ENCODE data around the gene TOPBP1. TPM values are rescaled to one million over a fixed set of nuclear protein-coding genes. Genes with fewer than 3 reads are reported as not detected.
"Not testable (repeated sequence)": the region's sequence is repeated elsewhere in the genome, so short reads cannot be mapped to it uniquely, and the experiment has no call there.

Gene TOPBP1
- polyA plus RNA-seq (2012; ENCODE audit: insufficient read depth, insufficient read length): 38.0 TPM

DNA sequence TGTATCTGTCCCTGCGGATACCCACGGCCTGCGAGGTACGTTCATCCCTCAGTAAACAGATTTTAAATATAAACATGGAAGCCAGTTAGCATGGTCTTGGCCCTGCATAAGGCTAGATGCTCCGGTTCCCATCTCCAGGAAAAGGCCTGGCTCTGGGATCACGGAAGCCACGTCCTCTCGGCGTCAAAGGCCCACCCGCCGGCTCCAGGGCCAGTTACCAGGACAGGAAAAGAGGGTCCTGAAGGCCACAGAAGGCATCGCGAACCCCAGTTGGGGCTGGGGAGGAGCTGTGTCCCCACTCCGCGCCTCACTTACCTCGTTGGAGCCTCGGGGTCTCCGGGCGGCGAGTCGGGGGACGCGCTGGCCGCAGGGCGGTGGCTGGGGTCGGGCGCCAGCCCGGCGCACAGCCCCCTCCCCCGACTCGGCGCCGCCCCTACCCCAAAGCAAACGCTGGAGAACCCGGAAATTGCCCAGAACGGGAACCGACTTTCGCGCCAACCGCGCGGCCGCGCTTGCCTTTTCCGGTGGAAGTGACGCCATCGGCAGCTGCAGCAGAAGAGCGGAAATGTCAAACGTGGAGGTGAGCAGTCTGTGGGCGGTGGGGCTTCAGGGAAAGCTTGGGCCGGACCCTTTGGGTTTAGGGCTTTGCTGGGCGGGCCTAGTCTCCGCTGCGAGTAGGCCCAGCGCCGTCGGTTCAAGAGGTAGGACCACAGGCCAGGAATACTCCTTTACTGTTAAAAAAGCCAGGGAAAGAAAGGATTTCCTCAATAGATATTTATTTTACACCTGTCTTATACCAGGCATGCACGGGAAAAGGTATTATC, at the start of gene TOPBP1:
Gene TOPBP1 (minus strand): TSS at position 488 of the 824 bp plus-strand sequence. CDS start 814 bp downstream, outside the sequence.
- peak; percentile 82 for DNase-seq (ENCODE audit: low read depth, low spot score)
- H3K4me3 ChIP-seq (ENCODE audit: low read length): peak within 1 kb of the TSS; percentile 98

DNA sequence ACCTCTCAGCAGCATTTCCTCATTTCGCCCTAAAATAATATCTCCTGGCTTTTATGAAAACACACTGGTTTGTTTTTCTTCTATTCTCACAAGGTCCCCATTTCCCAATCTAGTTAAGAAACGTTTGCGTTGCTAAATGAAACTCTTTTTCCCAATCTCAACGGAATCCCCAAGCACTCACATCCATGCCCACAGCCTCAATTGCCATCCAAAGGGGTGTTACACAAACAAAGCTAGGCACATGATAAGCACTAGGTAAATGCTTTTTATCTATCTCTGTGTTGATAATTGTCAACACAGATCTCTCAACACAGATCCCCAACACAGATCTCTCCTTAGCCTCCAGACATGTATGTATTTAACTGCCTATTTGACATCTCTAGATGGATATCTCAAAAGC, 49.3 kb upstream of the TOPBP1 start:
- H3K4me3 ChIP-seq (ENCODE audit: low read length): no peak overlapping the region
- DNase-seq (ENCODE audit: low read depth, low spot score): no peak

DNA sequence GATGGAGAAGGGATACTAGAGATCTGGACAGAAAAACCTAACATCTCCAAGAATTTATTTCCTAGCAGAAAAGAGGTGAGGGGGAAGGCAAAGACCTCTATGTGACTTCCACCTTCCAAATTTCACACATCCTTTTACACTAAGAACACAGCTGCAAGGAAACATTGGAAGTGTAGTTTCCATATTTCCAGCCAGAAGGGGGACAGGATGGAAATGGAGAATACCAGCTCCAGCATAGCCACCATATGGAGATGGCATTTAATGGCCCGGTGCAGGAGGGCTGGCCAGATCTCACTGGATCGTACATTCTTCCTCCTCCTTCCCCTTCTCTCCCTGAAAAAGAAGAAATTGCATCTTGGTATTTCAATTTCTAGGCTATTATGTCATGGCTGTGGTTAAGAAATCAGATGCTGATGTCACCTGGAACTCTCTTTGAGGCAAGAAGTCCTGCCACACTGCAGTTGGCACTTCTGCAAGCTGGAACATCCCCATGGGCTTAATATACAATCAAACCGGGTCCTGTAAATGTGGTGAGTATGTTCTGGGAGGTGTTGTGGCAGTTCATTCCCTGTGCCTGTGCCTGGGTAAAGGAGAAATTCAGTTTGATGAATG, 47.5 kb upstream of the TOPBP1 start:
- H3K4me3 ChIP-seq (ENCODE audit: low read length): no peak overlapping the region
- no peak for DNase-seq (ENCODE audit: low read depth, low spot score)

DNA sequence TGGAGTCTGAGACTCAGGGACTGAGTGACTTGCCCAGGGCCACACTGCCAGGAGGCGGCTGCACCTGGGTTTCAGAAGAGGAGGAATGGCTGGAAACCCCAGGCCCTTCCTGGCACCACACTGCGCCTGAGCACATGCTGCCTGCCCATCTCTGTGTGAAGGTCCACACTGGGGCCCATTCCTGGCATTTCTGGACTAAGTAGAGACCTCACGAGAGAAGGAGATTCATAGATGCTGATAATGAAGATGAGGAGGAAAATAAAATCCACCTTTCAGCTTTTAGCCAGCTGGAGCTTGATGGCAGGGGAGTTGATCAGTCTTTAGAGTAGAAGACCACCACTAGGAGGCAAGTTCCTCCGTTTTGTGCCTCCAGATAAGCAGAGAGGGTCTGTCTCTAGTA, 44.3 kb upstream of the TOPBP1 start:
- DNase-seq (ENCODE audit: low read depth, low spot score): no peak
- H3K4me3 ChIP-seq (ENCODE audit: low read length): no peak overlapping the region

DNA sequence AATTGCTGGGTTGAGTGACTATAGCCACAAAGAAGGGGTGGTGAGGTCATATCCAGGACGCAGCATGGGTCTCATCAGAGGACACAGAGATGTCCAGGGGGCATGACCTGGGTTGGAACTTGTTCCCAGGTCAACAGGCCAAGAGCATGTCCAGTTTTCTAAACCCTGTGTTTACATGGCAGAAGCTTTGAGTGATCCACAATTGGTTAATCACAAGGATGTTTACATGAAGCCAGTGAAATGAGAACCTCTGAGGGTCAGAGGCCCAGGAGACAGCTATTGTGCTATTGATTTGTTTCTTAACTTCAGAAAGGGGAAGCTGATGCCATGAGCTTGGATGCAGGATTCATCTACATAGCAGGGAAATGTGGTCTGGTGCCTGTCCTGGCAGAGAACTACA, 42.2 kb upstream of the TOPBP1 start:
- no peak for DNase-seq (ENCODE audit: low read depth, low spot score)
- H3K4me3 ChIP-seq (ENCODE audit: low read length): no peak overlapping the region

DNA sequence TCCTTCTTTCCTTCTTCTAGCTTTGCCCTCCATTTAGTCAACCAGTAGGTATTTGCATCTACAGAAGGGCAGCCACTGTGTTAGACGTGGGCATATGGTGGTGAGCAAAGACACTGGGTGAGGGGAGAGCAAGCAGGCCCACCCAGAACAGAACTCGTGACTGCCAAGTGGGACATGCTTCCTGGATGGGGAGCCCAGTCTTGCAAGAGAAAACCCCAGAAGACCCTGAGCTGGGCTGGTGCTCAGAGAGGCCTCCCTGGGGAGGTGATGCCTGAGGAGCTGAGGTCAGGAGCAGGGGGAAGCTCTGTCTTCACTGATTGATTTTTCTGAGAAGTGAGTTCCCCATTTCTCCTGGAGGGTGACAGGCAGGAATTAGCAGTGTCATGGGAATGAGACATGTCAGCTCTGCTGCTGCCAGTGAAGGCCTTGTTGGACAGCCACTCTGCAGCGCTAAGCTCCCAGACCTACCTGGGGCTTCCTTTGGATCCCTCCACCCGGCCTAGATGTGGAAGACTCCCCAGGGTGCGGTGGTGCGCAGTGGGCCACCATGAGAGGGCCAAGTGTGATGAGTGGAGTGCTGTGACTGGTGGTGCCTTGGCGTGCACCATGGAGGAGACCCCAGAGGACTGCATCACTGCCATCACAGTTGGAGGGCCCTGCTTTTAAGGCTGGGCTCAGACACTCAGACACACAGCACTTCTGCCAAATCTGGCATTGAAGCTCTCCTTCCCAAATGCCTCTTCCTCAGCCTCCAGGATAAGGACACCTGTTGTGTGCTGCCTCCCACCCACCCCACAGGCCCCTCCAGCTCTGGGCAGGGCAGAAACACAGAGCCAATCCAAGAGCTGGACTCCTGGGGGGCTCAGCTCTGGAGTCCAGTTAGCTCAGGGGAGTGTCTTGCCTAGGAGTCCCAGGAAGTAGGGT, 40.0 kb upstream of the TOPBP1 start:
- no peak overlapping the region for H3K4me3 ChIP-seq (ENCODE audit: low read length)
- DNase-seq (ENCODE audit: low read depth, low spot score): no peak

DNA sequence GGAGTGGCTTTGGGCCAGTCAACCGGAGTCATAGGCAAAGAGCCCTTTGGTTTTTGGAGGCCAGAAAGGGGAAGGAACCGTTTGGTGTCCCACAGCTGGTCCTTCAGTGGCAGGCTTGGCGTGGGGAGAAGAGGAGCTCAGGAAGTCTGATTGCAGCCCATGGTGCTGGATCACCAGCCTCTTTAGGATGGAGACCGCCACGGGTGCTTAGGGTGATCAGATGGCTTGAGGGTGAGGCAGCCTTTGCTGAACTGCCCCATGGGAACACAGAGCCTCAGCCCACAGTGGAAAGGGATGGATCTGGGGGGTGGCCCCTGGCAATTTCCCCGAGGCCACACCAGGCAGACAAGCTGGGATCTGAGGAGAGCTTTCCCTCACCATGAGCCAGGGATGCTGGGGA, 38.6 kb upstream of the TOPBP1 start:
- H3K4me3 ChIP-seq (ENCODE audit: low read length): no peak overlapping the region
- DNase-seq (ENCODE audit: low read depth, low spot score): no peak

DNA sequence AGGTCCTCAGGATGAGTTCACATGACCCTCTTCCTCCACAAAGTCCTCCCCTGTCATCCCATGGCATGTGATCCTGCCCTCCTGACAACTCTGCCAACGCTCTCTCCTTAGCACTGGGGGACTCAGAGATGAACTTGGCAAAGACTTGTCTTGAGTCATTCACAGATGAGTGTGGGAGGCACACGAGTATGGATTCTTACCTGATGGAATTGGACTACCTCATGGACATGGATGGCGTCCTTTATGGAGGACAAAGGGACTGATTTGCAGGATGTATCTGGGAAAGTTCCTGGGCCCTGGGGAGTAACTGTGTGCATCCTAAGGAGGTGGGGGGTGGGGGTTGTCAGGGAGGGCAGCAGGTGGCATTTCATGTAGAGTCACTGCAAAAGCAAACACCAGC, 38.2 kb upstream of the TOPBP1 start:
- no peak for DNase-seq (ENCODE audit: low read depth, low spot score)
- no peak overlapping the region for H3K4me3 ChIP-seq (ENCODE audit: low read length)

DNA sequence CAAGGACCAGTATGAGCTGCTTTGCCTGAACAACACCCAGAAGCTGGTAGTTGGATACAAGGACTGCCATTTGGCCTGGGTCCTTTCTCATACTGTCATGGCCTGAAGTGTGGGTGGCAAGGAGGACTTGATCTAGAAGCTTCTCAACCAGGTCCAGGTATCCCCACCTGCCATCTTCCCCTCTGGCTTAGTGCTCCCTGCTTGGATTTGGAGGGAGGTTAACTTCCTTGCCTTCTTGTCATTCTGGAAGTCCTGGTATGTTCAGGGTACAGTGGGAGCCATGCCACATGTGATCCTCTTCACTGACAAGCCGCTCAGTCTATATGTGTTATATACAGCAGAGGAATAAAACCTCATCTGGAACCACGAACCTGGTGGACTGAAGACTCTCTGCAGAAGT, 37.7 kb upstream of the TOPBP1 start:
- no peak for DNase-seq (ENCODE audit: low read depth, low spot score)

DNA sequence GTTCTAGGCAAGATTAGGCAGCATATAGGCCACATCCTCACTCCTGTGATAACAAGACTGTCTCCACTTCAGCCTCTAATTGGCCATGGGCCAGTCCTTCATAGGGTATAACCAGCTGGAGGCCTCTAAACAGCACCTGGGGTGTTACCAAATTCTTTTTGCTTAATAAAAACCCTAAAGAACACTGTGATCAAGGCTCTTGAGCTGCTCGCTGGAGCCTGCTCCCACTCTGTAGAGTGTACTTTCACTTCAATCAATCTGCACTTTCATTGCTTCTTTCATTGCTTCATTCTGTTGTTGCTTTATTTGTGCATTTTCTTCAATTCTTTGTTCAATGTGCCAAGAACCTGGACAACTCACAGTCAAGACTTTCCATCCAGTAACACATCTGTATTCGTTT, 36.2 kb upstream of the TOPBP1 start:
- H3K4me3 ChIP-seq (ENCODE audit: low read length): no peak overlapping the region
- no peak for DNase-seq (ENCODE audit: low read depth, low spot score)

More for the DNA sequence above, 37.7 kb upstream of the TOPBP1 start:
- H3K4me3 ChIP-seq (ENCODE audit: low read length): no peak overlapping the region

DNA sequence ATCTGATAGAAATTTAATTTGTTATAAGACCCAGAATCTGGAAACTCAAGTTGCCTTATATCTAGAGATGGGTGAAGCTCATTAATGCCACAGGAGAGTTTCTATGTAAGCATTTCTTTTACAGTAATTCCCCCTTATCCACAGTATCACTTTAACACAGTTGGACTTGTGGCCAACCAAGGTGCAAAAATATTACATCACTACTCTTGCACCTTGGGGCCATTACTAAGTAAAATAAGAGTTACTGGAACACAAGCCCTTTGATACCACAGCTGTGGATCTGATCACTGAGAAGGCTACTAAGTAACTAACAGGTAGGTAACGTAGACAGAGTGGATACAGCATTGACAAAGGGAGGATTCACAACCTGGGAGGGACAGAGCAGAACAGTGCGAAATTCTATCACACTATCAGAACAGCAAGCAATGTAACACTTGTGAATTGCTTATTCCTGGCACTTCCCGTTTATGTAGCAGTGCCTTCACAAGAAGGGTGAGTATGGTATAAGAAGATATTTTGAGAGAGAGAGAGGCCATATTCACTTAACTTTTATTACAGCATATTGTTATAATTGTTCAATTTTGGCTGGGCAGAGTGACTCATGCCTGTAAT, 33.9 kb upstream of the TOPBP1 start:
- no peak for DNase-seq (ENCODE audit: low read depth, low spot score)
- H3K4me3 ChIP-seq (ENCODE audit: low read length): no peak overlapping the region

DNA sequence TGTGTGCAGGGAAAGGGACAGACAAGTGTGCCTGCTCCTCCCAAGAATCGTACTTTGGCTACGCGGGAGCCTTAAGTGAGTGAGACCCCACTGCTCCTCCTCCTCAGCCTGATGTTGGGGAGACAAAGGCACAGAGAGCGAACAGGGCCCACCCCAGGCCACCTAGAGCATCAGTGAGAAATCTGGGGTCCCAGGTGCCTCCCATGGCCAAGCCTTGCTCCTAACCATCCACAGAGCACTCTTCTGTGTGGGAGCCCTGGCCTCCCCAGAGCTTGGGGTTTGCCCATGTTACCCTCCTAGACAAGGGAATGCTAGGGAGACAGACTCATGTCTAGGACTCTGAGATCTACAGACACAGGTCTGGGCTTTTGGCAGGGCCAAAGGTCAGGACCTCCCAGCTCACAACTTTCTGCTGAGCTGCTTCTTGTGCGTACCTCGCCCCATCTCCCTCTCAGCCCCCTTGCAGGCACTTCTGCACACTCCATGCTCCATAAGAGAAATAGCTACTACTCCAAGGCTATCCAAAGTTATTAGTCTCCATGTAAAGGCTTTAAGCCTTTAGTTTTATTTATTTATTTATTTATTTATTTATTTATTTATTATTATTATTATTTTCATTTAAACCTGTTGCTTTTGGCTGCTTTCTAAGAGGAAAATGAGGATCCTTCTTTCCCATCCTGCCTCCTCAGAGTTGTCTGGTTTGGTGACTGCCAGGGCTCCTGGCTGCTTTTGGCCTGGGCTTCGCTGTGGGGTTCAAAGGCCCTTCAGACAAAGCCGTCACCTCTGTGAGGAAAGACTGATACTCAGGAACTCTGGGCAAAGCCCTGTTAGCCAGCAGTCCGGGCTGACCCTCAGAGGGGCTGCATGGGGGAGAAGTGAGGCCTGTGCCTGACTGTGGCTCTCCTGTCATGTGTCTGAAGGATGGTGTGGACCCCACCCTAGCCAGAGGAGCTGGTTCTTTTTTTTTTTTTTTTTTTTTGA, 32.8 kb upstream of the TOPBP1 start:
- H3K4me3 ChIP-seq (ENCODE audit: low read length): no peak overlapping the region
- no peak for DNase-seq (ENCODE audit: low read depth, low spot score)

DNA sequence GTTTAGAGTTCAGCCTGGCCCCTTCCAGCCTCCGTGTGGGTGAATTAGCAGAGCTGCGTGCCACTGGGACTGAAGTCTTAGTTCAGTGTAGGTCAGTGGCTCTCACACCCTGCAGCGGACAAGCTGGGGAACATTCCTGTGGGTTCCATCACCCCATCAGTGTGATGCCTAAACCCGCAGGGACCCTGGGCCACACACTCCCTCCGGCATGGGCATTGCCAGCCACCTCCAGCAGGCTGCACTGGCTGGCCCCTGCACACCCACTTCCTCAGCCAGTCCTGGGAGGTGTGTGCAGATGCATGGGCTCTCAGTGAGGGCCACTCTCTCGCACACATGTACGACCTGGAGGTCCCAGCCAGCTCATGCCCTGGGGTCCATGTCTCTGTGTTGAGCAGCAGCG, 32.1 kb upstream of the TOPBP1 start:
- no peak for DNase-seq (ENCODE audit: low read depth, low spot score)
- H3K4me3 ChIP-seq (ENCODE audit: low read length): no peak overlapping the region

DNA sequence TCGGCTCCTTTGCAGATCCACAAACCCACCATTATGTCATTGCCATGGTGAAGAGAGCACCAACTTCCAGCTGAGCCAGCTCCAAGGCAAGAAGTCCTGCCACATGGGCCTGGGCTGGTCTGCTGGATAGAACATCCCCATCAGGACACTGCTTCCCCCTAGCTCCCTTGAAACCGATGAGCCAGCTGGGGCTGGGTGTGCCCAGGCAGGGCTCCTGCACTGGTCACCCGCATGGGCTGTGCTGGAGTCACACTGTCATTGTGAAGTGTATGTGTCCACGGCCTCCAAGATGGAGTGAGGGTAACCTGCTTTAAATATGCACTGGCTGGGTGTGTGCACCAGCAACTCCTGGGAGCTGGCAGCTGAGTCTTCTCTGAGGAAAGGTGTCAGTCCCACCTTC, 31.0 kb upstream of the TOPBP1 start:
- DNase-seq (ENCODE audit: low read depth, low spot score): no peak
- H3K4me3 ChIP-seq (ENCODE audit: low read length): no peak overlapping the region

DNA sequence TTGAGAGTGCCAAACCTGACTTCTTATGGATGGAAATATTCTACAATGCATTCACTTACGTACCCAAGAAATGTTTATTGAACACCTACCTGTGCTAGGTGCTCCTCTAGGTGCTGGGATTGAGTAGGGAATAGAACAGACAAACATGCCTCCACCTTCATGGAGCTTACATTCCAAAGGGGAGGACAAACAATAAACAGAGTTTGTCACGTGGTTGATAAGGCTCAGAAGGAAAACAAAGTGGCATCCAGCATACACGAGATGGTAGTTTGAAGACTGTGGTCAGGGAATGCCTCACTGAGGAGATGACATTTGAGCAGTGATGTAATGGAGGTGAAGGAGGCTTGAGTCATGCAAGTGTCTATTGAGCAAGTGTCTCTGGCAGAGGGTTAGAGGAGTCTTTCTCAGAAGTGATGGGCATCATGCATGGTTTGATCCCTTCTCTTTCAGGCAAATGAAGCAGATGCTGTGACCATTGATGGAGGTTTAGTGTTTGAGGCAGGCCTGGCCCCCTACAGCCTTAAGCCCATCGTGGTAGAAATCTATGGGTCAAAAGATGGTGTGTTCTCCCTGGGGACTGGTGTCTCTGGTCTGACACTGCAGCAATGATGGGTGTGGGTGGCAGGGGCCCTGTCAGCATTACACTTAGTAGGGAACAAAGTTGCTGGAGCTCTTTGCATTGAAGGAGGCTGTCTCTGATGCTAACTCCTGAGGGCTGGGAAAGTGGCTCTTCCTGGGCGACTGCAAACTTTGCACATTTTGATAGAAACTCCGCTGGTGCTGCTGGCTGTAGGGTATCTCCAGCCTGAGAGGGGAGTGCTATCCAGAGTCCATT, 29.7 kb upstream of the TOPBP1 start:
- DNase-seq (ENCODE audit: low read depth, low spot score): no peak
- no peak overlapping the region for H3K4me3 ChIP-seq (ENCODE audit: low read length)

DNA sequence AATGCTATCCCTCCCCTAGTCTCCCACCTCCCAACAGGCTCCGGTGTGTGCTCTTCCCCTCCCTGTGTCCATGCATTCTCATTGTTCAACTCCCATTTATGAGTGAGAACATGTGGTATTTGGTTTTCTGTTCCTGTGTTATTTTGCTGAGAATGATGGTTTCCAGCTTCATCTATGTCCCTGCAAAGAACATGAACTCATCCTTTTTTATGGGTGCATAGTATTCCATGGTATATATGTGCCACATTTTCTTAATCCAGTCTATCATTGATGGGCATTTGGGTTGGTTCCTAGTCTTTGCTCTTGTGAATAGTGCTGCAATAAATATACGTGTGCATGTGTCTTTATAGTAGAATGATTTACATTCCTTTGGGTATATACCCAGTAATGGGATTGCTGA, 16.3 kb upstream of the TOPBP1 start:
- not testable (repeated sequence) for DNase-seq (ENCODE audit: low read depth, low spot score); H3K4me3 ChIP-seq (ENCODE audit: low read length)

DNA sequence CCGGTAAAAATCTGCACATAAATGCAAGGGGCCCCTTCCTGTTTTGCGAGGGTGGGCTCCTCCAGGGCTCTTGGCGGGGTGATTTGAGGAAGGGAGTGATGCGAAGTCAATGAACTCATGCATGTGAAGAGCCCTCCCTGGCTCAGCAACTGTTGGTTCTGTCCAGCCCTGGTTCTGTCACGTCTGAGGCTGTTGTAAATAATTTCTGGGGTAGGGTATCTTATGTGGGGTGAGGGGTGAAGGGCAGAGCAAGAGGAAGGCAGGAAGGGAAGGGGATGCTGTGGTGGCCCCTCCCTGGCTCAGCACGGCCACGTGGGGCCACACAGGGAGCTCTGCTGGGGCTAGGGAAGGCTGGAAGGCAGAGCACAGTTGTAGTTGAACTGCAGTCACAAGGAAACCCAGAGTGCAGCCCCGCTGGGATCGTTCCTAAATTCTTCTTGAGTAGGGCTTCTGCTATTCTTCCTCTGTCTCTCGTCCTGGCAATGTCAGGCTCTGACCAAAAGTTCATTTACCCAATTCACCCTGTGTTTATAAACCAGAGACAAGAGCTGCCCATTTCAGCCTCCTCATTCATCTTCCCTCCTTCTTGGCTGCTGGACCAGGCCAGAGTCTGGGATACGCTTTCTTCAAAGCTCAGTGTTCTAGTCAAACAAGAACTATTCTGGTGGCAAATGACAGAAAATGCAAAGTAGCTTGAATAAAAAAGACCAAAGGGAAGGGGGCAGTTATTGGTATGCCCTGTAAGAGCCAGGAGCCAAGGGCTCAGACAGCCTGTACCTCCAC, 14.8 kb upstream of the TOPBP1 start:
- no peak overlapping the region for H3K4me3 ChIP-seq (ENCODE audit: low read length)
- no peak for DNase-seq (ENCODE audit: low read depth, low spot score)
